ENCODE data around the gene PLCG2. TPM values are rescaled to one million over a fixed set of nuclear protein-coding genes. Genes with fewer than 3 reads are reported as not detected.
A peak's percentile ranks its signal among the peaks of the same experiment; 100 is the strongest.
"Not testable (repeated sequence)": the region's sequence is repeated elsewhere in the genome, so short reads cannot be mapped to it uniquely, and the experiment has no call there.

PLCG2 gene
- total RNA-seq, 1 donor from 2014 or later: 4.7 TPM

GRCh38 chr16:81875461-81875860, 96.4 kb downstream of the PLCG2 start:
- no peak for DNase-seq (ENCODE audit: low read depth, low spot score)

DNA sequence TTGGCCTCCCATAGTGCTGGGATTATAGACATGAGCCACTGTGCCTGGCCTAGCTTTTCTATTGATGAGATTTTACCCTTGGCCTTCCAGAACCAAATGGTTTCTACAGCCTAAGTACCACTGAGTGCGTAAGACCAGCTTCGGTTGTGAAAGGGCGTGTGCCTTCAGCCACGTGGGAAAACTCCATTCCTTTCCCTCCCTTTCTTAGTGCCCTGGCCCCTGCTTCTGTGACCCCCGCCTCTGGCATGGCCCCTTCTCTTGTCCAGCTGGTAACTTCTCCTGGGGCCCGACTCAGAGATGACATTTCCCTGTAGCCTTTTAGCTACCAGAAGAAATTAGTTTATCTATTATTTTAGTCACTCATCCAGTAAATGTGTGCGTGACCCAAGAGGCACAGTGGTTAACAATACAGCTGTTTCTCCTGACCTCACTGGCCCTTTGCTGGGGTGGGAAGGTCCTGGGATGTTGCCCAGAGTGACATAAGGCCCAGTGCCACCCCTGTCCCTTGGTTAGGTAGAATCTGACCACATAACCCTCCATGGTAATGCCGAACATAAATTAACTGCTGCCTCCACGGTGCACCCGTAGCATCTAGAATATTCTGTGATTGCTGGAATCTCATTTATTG, 97.3 kb downstream of the PLCG2 start:
- no peak for DNase-seq (ENCODE audit: low read depth, low spot score)

DNA sequence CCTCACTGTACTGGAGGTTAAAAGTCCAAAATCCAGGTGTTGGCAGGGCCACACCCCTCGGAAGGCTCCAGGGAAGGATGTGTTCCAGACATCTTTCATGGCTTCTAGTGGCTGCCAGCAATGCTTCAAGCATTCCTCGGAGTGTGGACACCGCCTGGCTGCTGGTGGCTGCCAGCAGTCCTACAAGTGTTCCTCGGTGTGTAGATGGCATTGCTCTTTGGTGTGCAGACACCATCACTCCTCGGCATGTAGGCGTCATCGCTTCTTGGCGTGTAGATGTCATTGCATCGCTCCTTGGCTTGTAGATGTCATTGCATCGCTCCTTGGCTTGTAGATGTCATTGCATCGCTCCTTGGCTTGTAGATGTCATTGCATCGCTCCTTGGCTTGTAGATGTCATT, 98.4 kb downstream of the PLCG2 start:
- not testable (repeated sequence) for DNase-seq (ENCODE audit: low read depth, low spot score)

GRCh38 chr16:81878529-81878928, 99.4 kb downstream of the PLCG2 start:
- no peak for DNase-seq (ENCODE audit: low read depth, low spot score)

DNA sequence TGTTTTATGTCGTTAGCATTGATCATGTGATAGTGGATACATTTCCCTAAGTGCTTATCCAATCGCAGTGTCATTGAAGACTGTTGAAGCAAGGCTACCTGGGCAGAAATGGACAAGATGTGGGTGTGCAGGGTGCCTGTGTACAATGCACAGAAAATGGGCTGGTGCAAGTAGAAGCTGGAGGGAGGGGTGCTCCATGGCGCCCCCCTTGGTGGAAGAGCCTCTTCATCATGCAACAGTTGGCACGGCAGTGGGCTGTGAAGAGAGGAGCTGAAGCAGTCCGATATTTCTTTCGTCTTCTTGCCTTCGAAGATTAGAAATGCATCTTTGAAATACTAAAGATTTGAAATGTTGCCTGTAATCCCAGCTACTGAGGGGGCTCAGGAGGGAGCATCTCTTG, 100.5 kb downstream of the PLCG2 start:
- DNase-seq (ENCODE audit: low read depth, low spot score): no peak

GRCh38 chr16:81880816-81881215, 101.7 kb downstream of the PLCG2 start:
- DNase-seq (ENCODE audit: low read depth, low spot score): no peak

- DNase-seq (ENCODE audit: low read depth, low spot score): no peak
These were observed 102.1 kb downstream of the PLCG2 start for GRCh38 chr16:81881228-81881627.

DNA sequence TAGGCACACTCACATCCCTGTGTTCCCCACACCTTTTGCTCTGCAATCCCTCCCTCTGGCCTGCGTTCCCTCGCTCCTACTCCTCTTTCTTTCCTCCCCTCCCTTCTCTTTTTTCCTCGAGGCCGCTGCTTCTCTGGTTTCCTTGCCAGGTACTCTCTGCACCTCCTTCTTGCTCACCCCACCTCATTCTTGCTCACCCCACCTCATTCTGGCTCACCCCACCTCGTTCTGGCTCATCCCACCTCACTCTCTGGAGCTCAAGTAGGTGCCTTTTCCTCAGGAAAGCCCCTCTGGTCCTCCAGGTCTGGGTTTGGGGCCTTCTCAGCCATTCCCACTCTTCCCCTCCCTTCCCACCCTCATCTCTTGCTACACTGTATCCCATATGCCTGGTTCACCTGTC, 103.5 kb downstream of the PLCG2 start:
- DNase-seq (ENCODE audit: low read depth, low spot score): no peak

- no peak for DNase-seq (ENCODE audit: low read depth, low spot score)
These were observed 104.1 kb downstream of the PLCG2 start for GRCh38 chr16:81883235-81883634.

- no peak for DNase-seq (ENCODE audit: low read depth, low spot score)
These were observed 107.0 kb downstream of the PLCG2 start for GRCh38 chr16:81885976-81886586.

GRCh38 chr16:81888520-81889394, 109.7 kb downstream of the PLCG2 start:
- DNase-seq (ENCODE audit: low read depth, low spot score): no peak

DNA sequence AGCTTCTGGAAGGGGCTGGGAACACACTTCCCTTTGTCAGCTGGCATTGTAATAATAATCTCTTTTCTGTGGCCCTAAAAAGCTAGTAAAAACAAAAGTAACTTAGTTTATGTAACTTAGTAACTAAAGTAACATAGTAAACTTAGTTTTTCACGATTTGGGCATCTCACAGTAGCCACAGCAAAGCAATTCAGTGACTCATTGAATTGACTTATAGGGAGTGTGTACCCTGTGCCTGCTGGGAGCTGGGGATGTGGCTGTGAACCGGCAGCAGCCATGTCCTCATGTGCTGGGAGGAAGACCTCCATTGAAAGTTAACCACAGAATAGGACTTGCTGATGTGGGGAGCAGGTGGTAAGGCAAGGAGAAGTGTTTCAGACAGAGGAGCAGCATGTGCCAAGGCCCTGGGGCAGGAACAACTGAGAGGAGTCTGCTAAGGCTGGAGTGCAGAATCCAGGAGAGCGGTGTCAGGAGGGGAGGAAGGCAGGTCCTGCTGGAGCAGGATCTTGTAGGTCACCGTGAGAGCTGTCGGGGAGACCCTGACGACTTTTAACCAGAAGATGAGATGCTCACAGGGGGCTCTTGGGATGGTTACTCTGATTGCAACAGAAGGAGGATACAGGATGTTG, 112.8 kb downstream of the PLCG2 start:
- DNase-seq (ENCODE audit: low read depth, low spot score): no peak

GRCh38 chr16:81894592-81894991, 115.5 kb downstream of the PLCG2 start:
- DNase-seq (ENCODE audit: low read depth, low spot score): no peak

DNA sequence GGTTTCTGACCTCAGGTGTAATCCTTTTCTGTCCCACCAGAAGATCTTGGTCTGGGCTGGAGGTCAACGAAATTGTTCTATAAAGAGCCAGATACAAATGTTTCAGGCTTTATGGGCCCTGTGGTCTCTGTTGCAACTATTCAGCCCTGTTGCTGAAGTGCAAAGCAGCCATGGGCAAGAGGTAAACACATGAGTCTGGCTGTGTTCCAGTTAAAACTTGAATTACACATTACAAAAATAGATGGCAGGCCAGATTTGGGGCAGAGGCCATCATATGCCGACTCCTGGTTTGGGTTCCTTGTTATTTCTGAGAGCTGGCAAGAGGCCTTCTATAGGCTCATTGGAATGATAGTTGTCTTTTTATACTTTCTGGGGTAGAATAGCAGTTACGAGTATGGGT, 117.8 kb downstream of the PLCG2 start:
- DNase-seq (ENCODE audit: low read depth, low spot score): no peak

DNA sequence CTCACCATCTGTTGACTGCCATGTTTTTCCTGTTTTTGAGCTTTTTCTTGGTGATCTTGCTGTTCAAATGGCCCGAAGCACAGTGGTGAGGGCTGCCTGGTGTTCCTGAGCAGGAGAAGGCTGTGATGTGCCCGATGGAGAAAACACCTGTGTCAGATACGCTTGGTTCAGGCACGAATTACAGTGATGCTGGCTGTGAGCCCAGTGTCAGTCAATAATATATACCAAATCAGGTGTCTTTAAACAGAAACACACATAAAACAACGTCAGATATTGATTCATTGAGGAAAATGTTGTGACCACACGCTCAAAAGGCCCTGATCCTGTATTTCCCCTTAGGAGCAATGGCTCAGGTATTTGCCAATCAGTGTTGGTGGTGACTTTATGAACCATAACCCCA, 120.5 kb downstream of the PLCG2 start:
- DNase-seq (ENCODE audit: low read depth, low spot score): no peak

DNA sequence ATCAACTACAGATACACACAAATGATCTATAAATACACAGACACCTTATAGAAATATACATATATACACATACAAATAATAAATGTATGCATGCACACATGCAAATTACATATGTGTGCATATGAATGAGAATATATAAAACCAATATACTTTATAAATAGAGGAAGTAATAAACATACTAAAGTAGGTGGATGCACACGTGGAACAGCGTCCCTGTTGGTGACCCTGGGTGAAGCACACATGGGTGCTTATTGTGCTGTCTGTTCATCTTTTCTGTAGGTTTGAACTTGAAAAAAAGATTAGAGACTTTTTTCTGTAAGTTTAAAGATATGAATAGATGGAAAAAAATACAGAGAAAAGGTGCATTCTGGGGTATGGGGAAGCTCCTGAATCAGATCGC, 120.9 kb downstream of the PLCG2 start:
- DNase-seq (ENCODE audit: low read depth, low spot score): no peak

- no peak for DNase-seq (ENCODE audit: low read depth, low spot score)
These were observed 121.4 kb downstream of the PLCG2 start for GRCh38 chr16:81900456-81900855.

- DNase-seq (ENCODE audit: low read depth, low spot score): peak; percentile 92
These were observed 122.4 kb downstream of the PLCG2 start for GRCh38 chr16:81901484-81901883.

DNA sequence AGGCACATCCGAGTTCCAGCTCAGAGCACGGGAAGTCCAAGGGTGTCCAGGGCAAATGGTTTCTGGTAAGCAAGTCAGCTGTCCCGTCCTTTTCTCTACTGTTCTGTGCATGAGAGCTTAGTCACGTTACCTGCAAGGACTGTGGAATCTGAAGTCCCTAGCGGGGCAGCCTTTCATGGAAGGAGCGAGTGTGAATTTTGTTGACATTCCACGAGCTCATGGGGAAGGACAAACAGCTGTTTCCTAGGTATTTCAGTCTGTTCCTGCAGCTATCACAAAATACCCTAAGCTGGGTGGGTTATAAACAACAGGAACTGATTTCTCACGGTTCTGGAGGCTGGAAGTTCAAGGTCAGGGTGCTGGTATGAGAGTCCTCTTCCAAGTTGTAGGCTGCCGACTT, 122.9 kb downstream of the PLCG2 start:
- peak; percentile 98 for DNase-seq (ENCODE audit: low read depth, low spot score)

GRCh38 chr16:81904320-81904719, 125.2 kb downstream of the PLCG2 start:
- no peak for DNase-seq (ENCODE audit: low read depth, low spot score)

DNA sequence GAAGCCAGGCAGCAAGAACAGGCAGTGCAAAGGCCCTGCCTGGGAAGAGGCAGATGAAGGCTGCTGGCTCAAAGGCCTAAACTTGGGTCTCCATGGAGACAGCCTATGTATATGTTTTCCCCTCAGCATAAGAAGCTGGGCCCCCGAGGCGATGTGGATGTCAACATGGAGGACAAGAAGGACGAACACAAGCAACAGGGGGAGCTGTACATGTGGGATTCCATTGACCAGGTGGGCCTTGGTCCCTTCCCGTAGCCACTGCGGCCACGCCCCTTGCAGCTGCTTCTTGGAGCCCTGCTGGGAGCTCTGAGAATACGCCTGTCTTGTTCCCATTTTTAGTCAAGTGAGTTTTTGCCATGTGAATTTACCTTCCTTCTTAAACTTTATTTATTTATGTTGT, 126.2 kb downstream of the PLCG2 start:
- DNase-seq (ENCODE audit: low read depth, low spot score): no peak

GRCh38 chr16:81907681-81908080, 128.6 kb downstream of the PLCG2 start:
- no peak for DNase-seq (ENCODE audit: low read depth, low spot score)
